Activated T-cell treated with anti-CD3 and anti-CD28 coated beads for 1 hour (primary cell): ENCODE data around the gene FITM2.

ENCODE experiments used
- DNase-seq: peaks from one replicate; pipeline ENCODE4 v3.0.0-alpha.2; 2020; ENCODE audit warnings: low read depth

The FITM2 gene

DNA sequence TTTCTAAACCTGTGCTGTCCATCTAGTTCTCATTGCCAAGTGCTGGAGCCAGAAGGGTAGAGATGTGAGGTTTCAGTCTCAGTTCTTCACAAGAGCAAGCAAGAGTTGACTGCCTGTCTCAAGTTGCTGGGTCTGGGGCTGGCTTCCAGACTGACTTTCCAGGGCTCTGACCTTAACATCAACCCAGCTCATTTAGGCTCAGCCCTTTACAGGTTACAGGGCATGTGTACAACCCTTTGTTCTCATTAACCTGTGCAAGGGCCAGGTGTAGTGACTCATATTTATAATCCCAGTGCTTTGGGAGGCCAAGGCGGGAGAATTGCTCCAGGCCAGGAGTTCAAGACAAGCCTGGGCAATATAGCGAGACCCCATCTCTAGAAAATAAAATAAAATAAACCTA lies 30.6 kb downstream of the FITM2 start:
- no peak for DNase-seq

DNA sequence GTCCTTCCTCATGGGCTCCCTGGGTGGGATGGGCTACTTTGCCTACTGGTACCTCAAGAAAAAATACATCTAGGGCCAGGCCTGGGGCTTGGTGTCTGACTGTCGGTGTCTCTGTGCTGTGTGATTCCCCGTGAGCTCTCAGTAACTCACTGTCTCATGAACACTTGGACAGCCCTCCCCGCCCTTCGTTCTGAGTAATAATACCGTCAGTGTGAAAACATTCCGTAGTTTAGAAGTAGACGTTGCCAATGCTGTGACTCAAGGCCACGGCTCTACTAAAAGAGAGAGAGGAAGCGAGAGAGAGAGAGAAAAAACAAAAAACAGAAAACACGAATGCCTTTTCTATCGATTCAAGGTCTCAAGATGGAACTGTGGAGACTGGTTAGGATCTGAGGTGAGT lies 31.8 kb downstream of the FITM2 start:
- DNase-seq = no peak

DNA sequence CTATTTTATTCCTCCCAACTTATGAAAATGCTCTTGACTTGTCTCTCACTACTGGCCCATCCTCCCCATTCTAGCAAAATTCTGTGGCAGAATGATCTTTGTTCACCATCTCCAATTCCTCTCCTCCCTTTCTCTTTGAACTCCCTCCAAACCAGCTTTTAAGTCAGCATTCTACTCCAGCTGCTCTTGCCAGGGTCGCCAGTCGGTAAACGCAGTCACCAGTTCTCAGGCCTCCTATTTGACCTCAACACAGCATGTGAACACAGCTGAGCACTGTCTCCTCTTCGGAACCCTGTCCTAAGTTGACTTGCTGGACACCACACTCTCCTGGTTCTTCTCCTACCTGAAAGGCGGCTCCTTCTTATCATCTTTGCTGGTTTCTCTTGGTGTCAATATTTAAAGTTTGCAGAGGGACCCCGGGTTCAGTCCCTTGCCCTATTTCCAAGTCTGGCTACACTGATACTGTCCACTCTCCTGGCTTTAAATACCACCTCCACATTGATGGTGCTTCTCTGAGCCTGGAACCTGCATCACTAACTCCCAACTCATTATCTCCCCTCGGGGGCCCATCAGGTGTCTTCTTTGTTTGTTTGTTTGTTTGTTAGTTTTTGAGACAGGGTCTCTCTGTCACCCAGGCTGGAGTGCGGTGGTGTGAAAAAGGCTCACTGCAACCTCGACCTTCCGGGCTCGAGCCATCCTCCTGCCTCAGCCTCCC lies 36.5 kb downstream of the FITM2 start:
- no peak for DNase-seq

DNA sequence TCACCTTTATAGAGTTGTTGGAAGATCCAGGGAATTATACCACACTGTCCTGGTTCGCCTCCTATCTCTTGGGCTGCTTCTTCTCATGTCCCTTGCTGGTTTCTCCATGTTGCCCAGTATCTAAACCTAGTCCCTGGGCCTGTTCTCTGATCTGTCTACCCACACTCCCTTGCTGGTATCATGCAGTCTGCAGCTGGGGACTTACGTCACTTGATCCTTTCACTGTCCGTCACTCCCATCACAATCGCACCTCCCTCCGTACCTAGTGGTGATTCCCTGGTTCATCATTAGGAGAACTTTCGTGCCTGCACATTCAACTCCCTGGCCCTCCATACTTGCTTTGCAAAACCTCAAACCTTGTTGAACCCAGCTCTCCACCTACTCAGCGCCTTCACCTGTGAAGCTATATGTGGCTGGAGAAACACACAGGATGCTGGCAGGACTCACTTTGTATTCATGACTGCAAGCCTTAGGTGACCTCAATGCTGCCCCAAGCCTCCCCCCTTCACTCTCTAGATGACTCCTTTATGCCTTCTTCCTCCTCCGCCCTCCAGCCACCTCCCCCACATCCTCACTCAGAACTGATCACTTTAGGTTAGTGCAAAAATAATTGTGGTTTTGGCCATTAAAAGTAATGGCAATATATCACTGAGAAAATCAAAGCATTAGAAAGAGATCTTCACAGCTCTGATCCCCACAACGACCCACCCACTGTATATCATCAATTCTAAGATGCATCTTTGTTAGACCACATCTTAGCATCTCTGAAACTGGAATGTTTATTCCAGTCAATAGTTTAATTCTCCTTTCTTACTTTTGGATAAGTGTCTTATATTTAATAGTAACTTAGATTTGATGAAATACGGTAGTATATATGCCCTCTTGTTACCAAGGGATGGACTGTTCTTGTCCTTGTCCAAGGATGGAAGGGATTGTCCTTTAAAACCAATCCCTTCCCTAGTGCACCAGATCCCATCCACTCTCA lies 37.5 kb downstream of the FITM2 start:
- DNase-seq = no peak

DNA sequence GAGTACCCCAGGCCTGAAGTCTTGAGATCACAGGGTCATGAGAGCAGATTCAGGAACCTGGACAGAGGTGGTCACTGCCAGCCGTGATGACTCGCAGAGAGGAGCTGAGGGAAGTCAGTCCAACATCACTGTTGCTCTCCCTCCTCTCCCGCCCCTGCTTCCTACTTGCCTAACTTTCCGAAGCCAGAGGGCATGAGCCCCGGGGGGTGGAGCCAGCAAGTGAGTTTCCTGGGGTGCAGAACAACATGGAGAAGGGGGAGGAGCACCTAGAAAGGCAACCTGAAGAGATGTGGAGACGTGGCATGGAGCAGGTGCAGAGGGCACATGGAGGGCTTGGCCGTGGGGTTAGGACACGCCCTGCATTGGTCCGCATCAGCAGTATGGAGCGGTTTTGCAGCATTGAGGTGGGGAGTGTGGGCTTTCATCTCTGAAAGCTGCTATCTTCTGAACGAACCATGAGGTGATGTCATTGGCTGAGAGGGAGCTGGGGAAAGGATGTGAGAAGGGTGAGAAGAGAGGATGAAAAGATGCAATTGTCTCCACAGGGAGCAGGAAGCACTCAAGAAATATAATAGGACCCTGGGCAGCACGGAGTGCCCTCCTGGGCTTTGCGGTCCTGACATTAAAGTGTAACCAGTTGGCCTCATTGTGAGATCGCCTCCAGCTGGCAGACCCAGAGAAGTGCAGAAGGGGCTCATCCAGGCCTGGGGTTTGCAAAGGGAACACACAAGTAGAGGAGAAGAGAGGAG lies 38.9 kb downstream of the FITM2 start:
- DNase-seq = no peak

DNA sequence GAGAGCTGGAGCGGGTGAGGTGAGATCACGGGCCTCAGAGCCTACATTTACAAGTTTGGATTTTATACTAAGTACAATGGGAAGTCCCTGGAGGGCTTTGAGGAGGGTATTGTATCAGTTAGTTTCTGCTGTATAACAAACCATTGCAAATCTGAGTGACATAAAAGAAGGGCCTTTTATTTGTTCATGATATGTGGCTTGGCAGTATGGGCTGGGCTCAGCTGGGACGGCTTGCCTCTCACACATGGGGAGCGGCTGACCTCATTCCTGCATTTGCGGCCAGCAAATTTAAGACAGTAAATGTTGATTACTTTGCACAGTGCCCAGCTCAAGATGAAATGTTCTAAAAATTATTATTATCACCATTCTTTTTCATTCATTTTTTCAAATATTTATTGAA lies 42.2 kb downstream of the FITM2 start:
- DNase-seq = no peak

DNA sequence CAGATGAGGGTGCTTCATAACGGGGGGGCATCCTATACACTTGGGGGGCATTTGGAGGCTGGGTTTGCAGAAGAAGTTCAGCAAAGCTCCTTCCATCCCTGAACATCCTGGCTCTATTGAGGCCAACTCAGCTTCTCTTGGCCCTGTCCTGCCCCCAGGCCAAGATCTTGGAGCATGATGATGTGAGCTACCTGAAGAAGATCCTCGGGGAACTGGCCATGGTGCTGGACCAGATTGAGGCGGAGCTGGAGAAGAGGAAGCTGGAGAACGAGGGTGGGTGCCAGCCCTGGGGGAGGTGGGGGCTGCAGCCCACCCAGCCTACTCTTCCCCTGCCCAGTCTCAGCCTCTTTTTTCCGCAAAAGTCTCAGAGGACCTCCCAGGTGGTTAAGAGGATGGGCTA lies 46.7 kb downstream of the FITM2 start:
- DNase-seq = no peak

DNA sequence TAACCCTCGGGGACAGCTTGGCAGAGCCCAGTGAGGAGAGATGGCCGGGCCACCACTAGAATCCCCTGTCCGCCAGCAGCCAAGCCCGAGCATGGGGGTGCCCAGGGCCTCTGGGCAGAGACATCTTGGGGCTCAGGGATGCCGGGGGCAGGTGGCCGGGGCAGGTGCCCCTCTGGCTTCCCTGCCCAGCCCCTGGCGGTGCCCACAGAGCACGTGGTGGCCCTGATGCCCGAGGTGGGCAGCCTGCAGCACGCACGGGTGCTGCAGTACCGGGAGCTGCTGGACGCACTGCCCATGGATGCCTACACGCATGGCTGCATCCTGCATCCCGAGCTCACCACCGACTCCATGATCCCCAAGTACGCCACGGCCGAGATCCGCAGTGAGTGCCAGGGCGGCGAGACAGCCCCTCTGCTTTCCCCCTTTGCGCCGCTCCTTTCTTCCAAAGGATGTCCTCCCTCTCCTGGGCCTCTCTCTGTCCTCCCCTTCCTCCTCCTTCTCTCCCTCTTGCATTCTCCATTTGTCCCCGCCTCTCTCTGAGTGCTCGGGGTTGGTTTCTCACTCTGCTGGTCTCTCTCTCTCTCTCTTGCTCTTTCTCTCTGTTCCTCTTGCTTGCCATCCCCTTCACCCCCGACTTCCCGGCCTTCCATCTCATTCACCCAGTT lies 52.6 kb downstream of the FITM2 start:
- DNase-seq = no peak

DNA sequence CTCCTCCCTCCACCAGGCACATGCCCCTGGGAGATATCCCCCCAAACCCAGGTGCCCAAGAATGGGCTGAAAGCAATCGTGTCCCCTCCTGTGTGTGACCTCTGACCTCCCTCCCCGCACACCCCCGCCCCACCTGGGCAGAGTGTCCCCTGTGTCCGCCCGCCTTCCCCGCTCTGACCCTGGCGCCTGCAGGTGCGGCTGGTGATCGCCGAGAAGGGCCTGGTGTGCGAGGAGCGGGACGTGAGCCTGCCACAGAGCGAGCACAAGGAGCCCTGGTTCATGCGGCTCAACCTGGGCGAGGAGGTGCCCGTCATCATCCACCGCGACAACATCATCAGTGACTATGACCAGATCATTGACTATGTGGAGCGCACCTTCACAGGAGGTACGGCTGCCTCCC lies 54.0 kb downstream of the FITM2 start:
- DNase-seq = no peak

DNA sequence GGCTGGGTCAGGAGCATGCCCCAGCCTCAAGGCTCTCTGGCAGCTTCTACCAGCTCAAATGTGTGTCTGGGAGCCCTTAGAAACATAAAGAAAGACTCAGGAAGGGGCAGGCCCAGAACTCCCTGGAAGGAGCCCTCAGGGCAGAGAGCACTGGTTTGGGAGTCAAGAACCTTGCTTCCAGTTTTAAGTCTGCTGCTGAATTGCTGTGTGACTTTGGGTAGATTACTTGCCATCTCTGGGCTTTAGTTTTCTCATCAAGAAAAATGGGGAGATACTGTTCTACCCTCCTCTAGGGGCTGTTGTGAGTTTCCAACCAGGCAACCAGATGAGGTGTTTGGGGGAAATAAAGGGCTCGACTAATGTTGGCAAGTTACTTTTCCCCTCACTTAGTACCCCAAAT lies 55.1 kb downstream of the FITM2 start:
- no peak for DNase-seq

DNA sequence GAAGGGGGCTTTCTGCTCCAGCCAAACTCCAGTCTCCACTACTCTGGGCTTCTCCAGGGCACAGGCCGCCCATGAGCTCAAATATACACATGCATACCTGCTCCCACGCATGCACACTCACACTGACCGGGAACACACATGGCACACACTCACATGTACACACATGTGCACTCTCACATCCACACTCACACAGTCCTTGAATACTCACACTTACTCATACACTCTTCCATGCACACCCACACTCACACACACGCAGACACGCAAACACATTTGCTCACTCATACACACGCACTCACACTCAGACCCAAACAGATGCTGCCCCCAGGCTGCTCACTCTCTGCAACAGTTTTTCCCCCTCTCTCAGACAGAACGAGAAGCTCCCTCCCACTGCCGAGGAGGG lies 56.9 kb downstream of the FITM2 start:
- no peak for DNase-seq

DNA sequence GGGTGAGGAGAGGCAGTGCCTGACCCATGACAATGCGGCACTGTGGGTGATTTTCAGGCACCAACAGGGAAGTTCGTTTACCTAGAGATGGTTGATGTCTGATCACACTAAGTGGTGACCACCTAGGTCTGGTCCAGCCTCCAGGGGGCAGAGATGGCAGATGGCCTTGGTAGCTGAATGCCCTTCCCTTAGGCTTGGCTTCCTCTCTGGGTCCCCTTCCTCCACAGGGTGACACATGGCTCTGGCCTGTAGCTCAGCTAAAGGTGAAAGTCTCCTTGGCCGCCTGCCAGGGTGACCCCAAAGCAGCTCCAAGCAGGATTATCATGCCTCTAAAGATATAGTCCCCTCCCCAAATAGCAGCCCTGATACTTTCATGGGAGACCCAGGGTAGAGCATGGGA lies 57.5 kb downstream of the FITM2 start:
- no peak for DNase-seq
